HG02623 (cell line): ENCODE data around the gene NCEH1.
"Not testable (repeated sequence)": the region's sequence is repeated elsewhere in the genome, so short reads cannot be mapped to it uniquely, and the experiment has no call there.

ENCODE experiments used
- ATAC-seq: cut with Tn5 transposase; IDR thresholded peaks from one replicate; pipeline ENCODE4 v1.9.1; 2021; ENCODE audit warnings: moderate library complexity; ENCODE audit not compliant: unreplicated experiment

The NCEH1 gene

DNA sequence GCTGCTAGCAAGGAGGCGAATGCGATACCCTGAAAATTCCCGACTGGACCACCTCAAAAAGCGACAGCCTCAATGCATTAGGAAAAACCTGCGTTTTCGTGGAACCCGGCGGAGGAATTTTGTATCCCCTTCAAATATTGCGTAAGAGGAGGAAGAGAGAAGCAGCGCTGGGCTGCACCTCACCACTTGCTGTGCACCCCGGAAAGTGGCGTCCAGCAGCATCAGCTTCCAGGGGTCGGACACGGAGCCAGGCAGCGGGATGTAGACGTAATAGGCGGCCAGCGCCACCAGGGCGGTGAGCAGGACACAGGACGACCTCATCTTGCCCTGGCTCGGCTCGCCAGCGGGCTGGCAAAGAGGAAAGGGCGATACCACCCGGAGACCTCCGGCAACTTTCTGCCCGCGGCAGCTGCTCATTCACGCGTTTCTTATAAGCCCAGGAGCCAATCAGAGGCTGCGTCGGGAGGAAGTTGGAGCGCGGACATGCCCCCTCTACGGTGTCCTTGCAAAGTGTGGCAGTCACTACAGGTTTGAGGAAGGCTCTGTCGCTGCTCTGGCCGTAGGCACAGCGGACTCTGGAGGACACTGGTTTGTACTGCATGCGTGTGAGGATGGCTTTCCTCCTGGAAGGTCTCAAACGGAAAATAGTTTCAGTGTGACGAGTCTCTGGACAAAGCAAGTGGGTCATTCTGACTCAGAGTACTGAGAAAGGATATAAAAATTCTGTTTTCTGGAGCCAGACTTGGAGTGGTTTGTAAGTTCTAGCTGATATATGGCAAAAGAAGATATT lies at the start of gene NCEH1:
NCEH1 (minus strand) TSS at position 404 of the 790 bp plus-strand sequence; CDS start at position 321, 83 bp downstream.
- peak; percentile 100 for ATAC-seq

GRCh38 chr3:172760416-172760815 lies 49.5 kb upstream of the NCEH1 start:
- ATAC-seq, result not testable (repeated sequence)

GRCh38 chr3:172753125-172753524 lies 42.3 kb upstream of the NCEH1 start:
- ATAC-seq, result no peak

GRCh38 chr3:172752651-172753050 lies 41.8 kb upstream of the NCEH1 start:
- no peak for ATAC-seq

- ATAC-seq, result peak; percentile 7
Measured at GRCh38 chr3:172751175-172751704, 40.4 kb upstream of the NCEH1 start.

- peak; percentile 98 for ATAC-seq
Measured at GRCh38 chr3:172750368-172751174, 39.7 kb upstream of the NCEH1 start, which contains the start of gene ECT2. Gene ECT2 (plus strand): TSS chr3:172750726. CDS start chr3:172754531, 3,805 bp downstream.

DNA sequence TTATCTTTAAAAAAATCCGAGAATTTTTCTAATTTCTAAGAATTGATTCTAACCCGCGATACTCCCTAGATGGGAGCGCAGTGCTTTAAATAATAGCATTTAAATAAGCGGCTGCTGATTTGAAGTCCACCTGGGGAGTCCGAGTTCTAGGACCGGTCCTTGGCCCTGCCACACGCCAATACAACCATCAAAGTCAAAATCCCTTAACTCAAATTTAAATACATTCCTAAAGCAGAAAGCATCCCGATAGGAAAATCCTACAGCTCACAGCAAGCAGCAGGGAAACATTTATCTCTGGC lies 39.2 kb upstream of the NCEH1 start:
- no peak for ATAC-seq

DNA sequence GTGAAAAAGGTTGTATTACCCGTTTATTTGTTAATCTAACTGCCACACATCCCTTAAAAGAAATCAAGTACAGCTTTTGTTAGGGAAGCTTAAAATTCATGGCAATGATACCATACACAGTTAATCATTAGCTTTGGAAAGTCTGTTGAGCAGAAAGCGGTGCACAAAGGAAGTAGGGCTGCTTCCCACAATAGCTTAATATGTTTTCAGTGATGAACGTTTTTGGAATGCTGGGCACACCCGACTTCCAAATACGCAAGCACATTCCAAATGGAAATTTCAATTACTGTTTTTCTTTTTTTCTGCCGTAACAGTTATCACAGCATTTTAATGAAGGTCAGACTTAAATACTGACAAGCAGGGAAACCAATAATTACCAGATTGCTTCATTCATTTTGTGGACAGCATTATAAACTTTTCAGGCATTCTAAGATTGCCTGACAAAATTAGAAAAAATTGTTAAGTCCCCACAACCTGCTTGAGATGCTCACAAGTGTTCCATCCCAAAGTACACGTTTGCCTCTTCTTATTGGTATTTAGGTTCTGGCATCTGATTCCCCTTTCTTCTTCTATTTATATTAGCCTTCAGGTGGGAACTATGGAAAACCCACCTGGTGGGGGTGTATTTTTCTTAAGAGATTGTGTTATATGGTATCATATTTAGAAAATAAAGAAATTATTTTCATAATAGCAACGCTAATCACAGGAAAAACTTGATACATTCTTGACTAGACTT lies 38.5 kb upstream of the NCEH1 start:
- ATAC-seq, result no peak

DNA sequence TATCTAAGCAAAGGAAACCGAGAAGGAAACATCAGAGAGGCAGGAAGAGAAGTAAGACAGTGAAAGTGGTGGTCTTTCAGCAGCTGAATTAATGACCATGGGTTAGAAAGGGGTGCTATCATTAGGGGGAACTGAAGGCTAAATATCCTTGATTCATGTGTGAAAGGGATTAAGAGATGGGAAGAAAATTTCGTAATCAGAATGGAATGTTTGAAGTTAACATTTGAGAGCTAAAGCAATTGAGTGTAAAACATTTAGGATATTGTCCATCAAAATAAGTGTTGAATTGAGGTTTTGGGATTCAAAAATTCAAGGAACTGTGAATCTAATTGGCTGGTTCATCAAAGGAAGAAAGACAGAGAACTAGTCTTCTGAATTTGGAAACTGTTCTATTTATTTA lies 35.6 kb upstream of the NCEH1 start:
- ATAC-seq, result no peak

DNA sequence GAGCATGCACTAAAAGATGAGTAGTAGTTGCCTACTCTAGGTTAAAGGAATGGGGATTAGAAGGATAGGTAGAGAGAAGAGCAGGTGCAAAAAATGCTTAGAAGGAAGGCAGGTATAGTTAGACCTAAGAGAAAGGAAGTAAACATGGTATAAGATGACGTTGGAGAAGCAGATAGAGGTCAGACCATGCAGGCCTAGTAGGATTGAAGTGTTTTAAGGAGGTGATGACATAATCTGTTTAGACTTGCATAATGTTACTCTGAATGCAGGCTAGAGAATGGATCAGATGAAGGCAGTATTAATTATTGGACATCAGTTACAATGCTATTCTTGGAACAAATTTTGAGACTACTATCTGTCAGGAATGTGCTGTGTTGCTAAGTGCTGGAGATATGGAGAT lies 28.6 kb upstream of the NCEH1 start:
- no peak for ATAC-seq

GRCh38 chr3:172735014-172735413 lies 24.1 kb upstream of the NCEH1 start:
- no peak for ATAC-seq

- no peak for ATAC-seq
Measured at GRCh38 chr3:172726380-172726779, 15.5 kb upstream of the NCEH1 start.

DNA sequence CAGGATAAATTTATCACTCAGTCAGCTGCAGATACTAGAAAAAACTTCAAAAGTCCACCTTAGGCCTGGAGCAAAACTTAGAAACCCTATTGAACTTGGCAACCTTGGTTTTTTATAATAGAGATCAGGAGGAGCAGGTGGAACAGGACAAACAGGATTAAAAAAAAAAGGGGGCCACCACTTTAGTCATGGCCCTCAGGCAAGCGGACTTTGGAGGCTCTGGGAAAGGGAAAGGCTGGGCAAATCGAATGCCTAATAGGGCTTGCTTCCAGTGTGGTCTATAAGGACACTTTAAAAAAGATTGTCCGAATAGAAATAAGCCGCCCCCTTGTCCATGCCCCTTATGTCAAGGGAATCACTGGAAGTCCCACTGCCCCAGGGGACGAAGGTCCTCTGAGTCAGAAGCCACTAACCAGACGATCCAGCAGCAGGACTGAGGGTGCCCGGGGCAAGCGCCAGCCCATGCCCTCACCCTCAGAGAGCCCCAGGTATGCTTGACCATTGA lies 11.7 kb upstream of the NCEH1 start:
- not testable (repeated sequence) for ATAC-seq

DNA sequence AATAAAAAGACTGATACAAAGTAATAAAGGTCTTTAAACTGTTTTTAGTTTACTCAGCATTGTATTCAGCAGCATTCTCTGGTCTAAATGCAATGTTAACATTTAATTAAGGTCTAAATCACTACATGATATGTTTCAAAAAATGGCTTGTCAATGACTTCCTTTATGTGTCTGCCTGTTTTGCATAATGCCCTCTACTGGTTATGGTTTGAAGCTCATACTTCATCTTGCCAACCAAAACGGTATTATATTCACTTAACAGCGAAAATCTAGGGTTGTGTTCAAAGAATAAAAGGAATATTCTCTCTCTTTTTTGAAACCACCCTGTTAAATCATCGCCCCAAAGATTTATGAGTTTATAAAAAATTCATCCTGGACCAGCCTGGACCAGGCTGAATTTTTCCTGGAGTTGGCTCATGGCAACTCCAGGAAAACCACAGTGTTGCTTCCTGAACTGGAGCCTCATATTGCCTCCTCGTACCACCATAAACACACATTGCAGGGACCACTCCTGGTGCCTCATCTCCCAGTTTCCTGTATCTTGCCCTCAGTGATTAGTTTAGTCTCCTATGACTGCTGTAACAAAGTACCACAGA lies 6.7 kb upstream of the NCEH1 start:
- no peak for ATAC-seq

- no peak for ATAC-seq
Measured at GRCh38 chr3:172716476-172716875, 5.6 kb upstream of the NCEH1 start.

- no peak for ATAC-seq
Measured at GRCh38 chr3:172713316-172713715, 2.4 kb upstream of the NCEH1 start.

DNA sequence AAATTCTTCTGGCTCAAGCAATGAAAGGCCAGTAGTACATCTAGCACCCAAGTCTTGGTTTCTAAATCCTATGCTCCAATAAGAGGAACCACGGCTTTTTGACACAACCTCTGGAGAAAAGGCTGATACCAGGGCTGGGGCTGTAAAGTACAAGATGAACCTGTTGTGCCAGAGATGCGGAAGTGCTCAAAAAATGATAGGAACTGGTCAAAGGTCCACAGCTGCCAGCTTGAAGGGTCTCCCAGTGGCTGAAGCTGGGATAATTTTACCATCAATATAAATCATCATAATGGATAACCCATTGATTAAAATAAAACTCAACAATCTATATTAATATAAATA lies 558 bp upstream of the NCEH1 start:
- ATAC-seq, result no peak

DNA sequence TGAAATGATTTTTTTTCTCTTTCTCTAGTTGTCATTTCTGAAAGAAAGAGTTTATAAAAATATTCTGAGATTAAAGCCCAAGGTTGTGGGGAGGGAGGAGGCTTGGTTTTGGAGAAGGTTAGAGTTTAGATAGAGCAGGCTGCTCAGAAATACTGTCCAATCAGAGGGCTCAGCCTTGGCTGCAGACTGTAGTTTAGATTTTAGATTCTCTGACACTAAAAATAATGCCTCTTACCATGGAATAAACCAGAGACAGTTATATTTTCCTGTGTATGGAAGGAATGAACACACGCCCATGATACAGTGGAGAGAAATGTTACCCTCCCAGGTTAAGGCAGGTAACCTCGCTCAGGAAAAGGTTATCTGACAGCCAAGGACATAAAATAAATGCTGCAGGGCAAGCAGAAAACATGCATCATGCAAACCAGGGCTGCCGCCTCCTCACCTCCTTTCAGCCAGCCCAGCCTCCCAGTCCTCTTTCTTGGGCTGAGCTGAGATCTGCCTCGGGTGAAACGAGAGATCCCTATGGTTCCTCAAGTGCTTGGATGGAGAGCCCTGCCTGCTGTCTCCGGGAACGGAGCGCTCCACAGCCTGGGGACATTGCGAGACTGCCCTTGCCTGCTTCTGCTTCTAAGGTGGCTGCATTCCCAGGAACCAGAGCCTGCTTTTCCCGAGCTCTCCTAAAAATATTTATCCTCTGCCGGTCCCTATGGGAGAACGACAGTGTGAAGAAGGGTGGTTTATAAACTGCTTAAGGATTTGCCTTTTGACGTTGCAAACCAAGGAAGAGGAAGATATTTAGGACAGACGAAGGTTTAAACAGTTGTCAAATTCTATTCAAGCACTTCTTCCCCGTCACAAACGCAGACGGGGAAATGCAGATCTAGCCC lies 848 bp downstream of the NCEH1 start:
- no peak for ATAC-seq

DNA sequence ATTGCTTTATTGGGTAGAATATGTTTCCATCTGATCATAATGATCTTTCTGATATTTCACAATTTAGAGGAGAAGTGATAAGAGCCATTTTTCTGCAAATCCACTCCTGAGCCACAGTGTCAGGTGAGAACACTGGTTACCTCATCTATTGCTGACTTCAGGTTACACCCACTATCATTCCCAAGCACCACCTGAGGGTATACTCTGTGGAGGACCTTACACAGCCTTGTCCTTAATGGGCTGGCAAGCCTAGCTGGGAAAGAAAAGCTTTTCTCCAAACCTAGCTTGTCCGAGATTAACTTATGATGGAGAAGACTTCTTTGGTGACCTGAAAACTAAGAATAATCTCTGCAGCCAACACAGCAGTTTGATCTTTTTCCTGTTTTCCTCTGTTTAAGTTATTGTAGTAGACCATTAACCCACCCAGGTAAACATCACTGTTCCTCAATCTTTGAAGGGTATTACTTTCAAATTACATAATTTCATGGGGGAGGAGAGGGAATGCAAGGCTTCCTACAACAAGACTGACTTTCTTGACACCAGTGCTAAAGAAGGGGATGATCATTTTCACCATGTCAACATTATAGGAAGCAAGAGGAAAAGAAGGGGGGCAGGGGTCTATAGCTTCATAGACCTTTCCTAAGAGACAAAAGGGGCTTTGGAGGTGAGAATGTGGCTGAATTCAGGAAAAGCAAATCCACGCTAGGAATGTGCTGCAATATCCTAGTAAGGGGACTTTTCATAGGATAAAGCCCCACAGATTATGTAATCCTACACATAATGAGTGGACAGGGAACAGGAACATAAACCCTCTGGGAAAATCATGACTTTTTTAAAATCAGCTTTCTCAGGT lies 1.7 kb downstream of the NCEH1 start:
- no peak for ATAC-seq
